Measurements from ENCODE around the gene MRPS21.

MRPS21 gene

GRCh38 chr1:150257624-150258585 is 35.8 kb upstream of the MRPS21 start, which contains the start of gene CA14 (continued):
- TF ChIP-seq ZBTB6 (tag by site-specific recombination; IDR thresholded peaks at IDR 0.05) = peak; percentile 50; the same call in 1 of the 2 replicates
- TF ChIP-seq ZNF366 (tag by site-specific recombination; conservative IDR thresholded peaks at IDR 0.05) = 0 out of 2 replicates have a peak, but pooled peaks have one; percentile 32
- TF ChIP-seq ZNF692 (tag by site-specific recombination; IDR thresholded peaks at IDR 0.05) = peak; percentile 70
- TF ChIP-seq ZNF155 (tag by site-specific recombination; IDR thresholded peaks at IDR 0.05) = no peak

- H3K4me1 ChIP-seq (ENCODE audit: control insufficient read depth, insufficient read depth, low read length) = peaks cover 12% of the 10 kb centered on the region; the same call in 1 of the 2 replicates
- TF ChIP-seq, protein P1, sequence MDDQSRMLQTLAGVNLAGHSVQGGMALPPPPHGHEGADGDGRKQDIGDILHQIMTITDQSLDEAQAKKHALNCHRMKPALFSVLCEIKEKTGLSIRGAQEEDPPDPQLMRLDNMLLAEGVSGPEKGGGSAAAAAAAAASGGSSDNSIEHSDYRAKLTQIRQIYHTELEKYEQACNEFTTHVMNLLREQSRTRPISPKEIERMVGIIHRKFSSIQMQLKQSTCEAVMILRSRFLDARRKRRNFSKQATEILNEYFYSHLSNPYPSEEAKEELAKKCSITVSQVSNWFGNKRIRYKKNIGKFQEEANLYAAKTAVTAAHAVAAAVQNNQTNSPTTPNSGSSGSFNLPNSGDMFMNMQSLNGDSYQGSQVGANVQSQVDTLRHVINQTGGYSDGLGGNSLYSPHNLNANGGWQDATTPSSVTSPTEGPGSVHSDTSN (CRISPR knock-in tag; IDR thresholded peaks at IDR 0.05) = no peak
- no peak for TF ChIP-seq ZFP3 (tag by site-specific recombination; IDR thresholded peaks at IDR 0.05; ENCODE audit: low read depth)
- TF ChIP-seq ZNF768 (tag by site-specific recombination; IDR thresholded peaks at IDR 0.05) = no peak
- no peak for TF ChIP-seq ZNF23 (tag by site-specific recombination; IDR thresholded peaks at IDR 0.05; ENCODE audit: borderline replicate concordance)
- TF ChIP-seq ZNF248 (tag by site-specific recombination; IDR thresholded peaks at IDR 0.05) = no peak
- no peak for TF ChIP-seq ZSCAN30 (tag by site-specific recombination; IDR thresholded peaks at IDR 0.05)
- peaks cover 0 to under 1% of the 10 kb centered on the region in 2 experiments; a peak in 1 of 3 replicates for H3K36me3 ChIP-seq (ENCODE audit: control insufficient read depth in 2 of 2, insufficient read depth in 1 of 2, low read length in 2 of 2)
- no peak overlapping the region for H3K27ac ChIP-seq (ENCODE audit: extremely low read depth, low read depth, low read length)
- CTCF ChIA-PET = interaction anchor here (0.6 to 6.3 kb wide), 2 partner anchors 21 to 155 kb away, joined by 4 to 101 read pairs; partner anchors contain the start of gene CIART
- POLR2A ChIA-PET = interaction anchor here (0.6 kb wide), 1 partner anchor 16 kb away, joined by 4 read pairs; no protein-coding TSS in a partner anchor
- H3K4me3 ChIP-seq (ENCODE audit: low read depth, low read length) = no peak overlapping the region
- no peaks in the 10 kb centered on the region for H3K9me3 ChIP-seq (ENCODE audit: control insufficient read depth, insufficient read depth, low read depth, low read length)
Observed at GRCh38 chr1:150259217-150259616, 34.4 kb upstream of the MRPS21 start.

GRCh38 chr1:150259758-150260669 is 33.6 kb upstream of the MRPS21 start:
- H3K4me1 ChIP-seq (ENCODE audit: control insufficient read depth, insufficient read depth, low read length) = peaks cover 12% of the 10 kb centered on the region; the same call in 1 of the 2 replicates
- no peaks in the 10 kb centered on the region for H3K9me3 ChIP-seq (ENCODE audit: control insufficient read depth, insufficient read depth, low read depth, low read length)
- H3K36me3 ChIP-seq (ENCODE audit: control insufficient read depth in 2 of 2, insufficient read depth in 1 of 2, low read length in 2 of 2) = peaks cover 0 to 8% of the 10 kb centered on the region in 2 experiments; a peak in 1 of 3 replicates
- CTCF ChIA-PET = interaction anchor here (0.5 to 6.3 kb wide), 3 partner anchors 15 to 242 kb away, joined by 4 to 101 read pairs (median 4); partner anchors contain the start of gene CIART
- no peak overlapping the region for H3K27ac ChIP-seq (ENCODE audit: extremely low read depth, low read depth, low read length)
- POLR2A ChIA-PET = interaction anchor here (1.2 kb wide), 1 partner anchor 9 kb away, joined by 8 read pairs; the partner anchor contains the start of gene APH1A
- no peak overlapping the region for H3K4me3 ChIP-seq (ENCODE audit: low read depth, low read length)
- peak; percentile 70 for TF ChIP-seq IKZF3 (tag by site-specific recombination; IDR thresholded peaks at IDR 0.05)
- TF ChIP-seq TCF7L2 (IDR thresholded peaks at IDR 0.05; ENCODE audit: borderline replicate concordance, low read depth, low read length) = no peak
- TF ChIP-seq ZNF114 (tag by site-specific recombination; IDR thresholded peaks at IDR 0.05) = no peak
- no peak for TF ChIP-seq HOXD13 (CRISPR knock-in tag; IDR thresholded peaks at IDR 0.05; ENCODE audit: borderline replicate concordance)
- TF ChIP-seq, protein P2, sequence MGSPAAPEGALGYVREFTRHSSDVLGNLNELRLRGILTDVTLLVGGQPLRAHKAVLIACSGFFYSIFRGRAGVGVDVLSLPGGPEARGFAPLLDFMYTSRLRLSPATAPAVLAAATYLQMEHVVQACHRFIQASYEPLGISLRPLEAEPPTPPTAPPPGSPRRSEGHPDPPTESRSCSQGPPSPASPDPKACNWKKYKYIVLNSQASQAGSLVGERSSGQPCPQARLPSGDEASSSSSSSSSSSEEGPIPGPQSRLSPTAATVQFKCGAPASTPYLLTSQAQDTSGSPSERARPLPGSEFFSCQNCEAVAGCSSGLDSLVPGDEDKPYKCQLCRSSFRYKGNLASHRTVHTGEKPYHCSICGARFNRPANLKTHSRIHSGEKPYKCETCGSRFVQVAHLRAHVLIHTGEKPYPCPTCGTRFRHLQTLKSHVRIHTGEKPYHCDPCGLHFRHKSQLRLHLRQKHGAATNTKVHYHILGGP (tag by site-specific recombination; IDR thresholded peaks at IDR 0.05) = no peak
- TF ChIP-seq KLF1 (tag by site-specific recombination; IDR thresholded peaks at IDR 0.05) = peak; percentile 23; the same call in 1 of the 2 replicates
- no peak for TF ChIP-seq MZF1 (tag by site-specific recombination; IDR thresholded peaks at IDR 0.05; ENCODE audit: borderline replicate concordance)
- no peak for TF ChIP-seq ZFP37 (tag by site-specific recombination; IDR thresholded peaks at IDR 0.05)
- TF ChIP-seq ZNF837 (tag by site-specific recombination; IDR thresholded peaks at IDR 0.05) = no peak
- TF ChIP-seq ZNF280D (tag by site-specific recombination; IDR thresholded peaks at IDR 0.05) = no peak
- 0 out of 2 replicates have a peak, but pooled peaks have one; percentile 24 for TF ChIP-seq ZNF660 (tag by site-specific recombination; IDR thresholded peaks at IDR 0.05)
